NB4 (cell line): ENCODE measurements around the gene PASD1.

ENCODE experiments used
- DNase-seq: peaks from one replicate; pipeline ENCODE4 v3.0.0; 2010; ENCODE audit warnings: low read depth
- H3K4me3 ChIP-seq: one replicate; pipeline ENCODE4 v1.5.1; 2011; ENCODE audit warnings: mild to moderate bottlenecking, low read depth, low read length, moderate library complexity
- CTCF ChIP-seq: IDR thresholded peaks from one replicate; pipeline ENCODE4 v1.5.1; 2012; ENCODE audit warnings: low read depth, low read length
- MAX ChIP-seq: IDR thresholded peaks from 2 replicates; pipeline ENCODE4 v1.6.1; 2011; ENCODE audit warnings: low read depth, low read length
- MYC ChIP-seq: IDR thresholded peaks from 2 replicates; pipeline ENCODE4 v1.6.1; 2011; ENCODE audit warnings: low read depth, low read length
- POLR2A ChIP-seq: IDR thresholded peaks from 2 replicates; pipeline ENCODE4 v1.6.1; 2011; ENCODE audit warnings: mild to moderate bottlenecking; ENCODE audit not compliant: insufficient read length; ENCODE audit errors: extremely low read depth

Gene PASD1

GRCh38 chrX:151722241-151722846, 158.9 kb downstream of the PASD1 start:
- peak; percentile 66 for DNase-seq
- TF ChIP-seq POLR2A, result no peak
- peak; percentile 33 for TF ChIP-seq CTCF
- H3K4me3 ChIP-seq, result no peak overlapping the region

GRCh38 chrX:151723156-151723760, 159.8 kb downstream of the PASD1 start:
- TF ChIP-seq CTCF (no peak), MYC (no peak), MAX (no peak), POLR2A (no peak)
- peak; percentile 77 for DNase-seq

GRCh38 chrX:151724563-151725337, 161.3 kb downstream of the PASD1 start:
- no peak overlapping the region for H3K4me3 ChIP-seq
- TF ChIP-seq MYC (no peak), POLR2A (no peak), MAX (no peak), CTCF (no peak)
- peak; percentile 35 for DNase-seq

More at GRCh38 chrX:151723156-151723760, 159.8 kb downstream of the PASD1 start:
- no peak overlapping the region for H3K4me3 ChIP-seq

GRCh38 chrX:151725338-151725614, 161.8 kb downstream of the PASD1 start:
- peak; percentile 45 for DNase-seq
- no peak overlapping the region for H3K4me3 ChIP-seq
- TF ChIP-seq MYC (no peak), POLR2A (no peak), CTCF (no peak), MAX (no peak)
